Breast epithelium (tissue), 4 donors: ENCODE measurements around the gene LRIG2. TPM values are rescaled to one million over a fixed set of nuclear protein-coding genes. Genes with fewer than 3 reads are reported as not detected.
"Not testable (repeated sequence)": the region's sequence is repeated elsewhere in the genome, so short reads cannot be mapped to it uniquely, and the experiment has no call there.

ENCODE experiments used
- DNase-seq, 2 donors: peaks; one replicate each; pipeline ENCODE4 v3.0.0-alpha.2; 2019; ENCODE audit warnings: low spot score in 2 of 2
- H3K27ac ChIP-seq, 2 donors: fragments of 200-600 bp; sonication (generic) in 1 of 2; one replicate each; pipeline ENCODE4 v1.5.1; 2016 to 2019; ENCODE audit warnings: mild to moderate bottlenecking in 1 of 2
- H3K27me3 ChIP-seq, 2 donors: fragments of 200-600 bp; sonication (generic) in 1 of 2; one replicate each; pipeline versions ENCODE4 v1.5.1 to v1.6.0; 2017 to 2019; ENCODE audit warnings: control low read depth in 1 of 2, mild to moderate bottlenecking in 1 of 2
- H3K36me3 ChIP-seq: fragments of 200-600 bp; one replicate; pipeline ENCODE4 v1.5.1; 2019
- H3K4me1 ChIP-seq, 2 donors: fragments of 200-600 bp; sonication (generic); one replicate each; pipeline ENCODE4 v1.5.1; 2016 to 2019; ENCODE audit warnings: control low read depth in 1 of 2
- H3K4me3 ChIP-seq, 3 donors: fragments of 200-600 bp; sonication (generic); 1 replicate in 2 of 3; 2 replicates in 1 of 3; pipeline ENCODE4 v1.5.1; 2016 to 2019; ENCODE audit warnings: mild to moderate bottlenecking in 3 of 3, moderate library complexity in 2 of 3
- H3K9me3 ChIP-seq, 2 donors: fragments of 200-600 bp; sonication (generic) in 1 of 2; one replicate each; pipeline ENCODE4 v1.5.1; 2016 to 2019; ENCODE audit warnings: control low read depth in 1 of 2
- POLR2A ChIP-seq: fragments of 450-650 bp; IDR thresholded peaks from one replicate; pipeline ENCODE4 v1.6.1; 2016; ENCODE audit warnings: antibody characterized with exemption, mild to moderate bottlenecking, moderate library complexity
- POLR2AphosphoS5 ChIP-seq, 3 donors: sonication (generic); formaldehyde crosslinking; IDR thresholded peaks; one replicate each; pipeline ENCODE4 v1.6.1; 2017; ENCODE audit warnings: antibody characterized with exemption in 3 of 3
- intact Hi-C: fragments of 100-400 bp; cut with DNase I; formaldehyde crosslinking; loops from one replicate; pipeline ENCODE4 v1.15.1; 2023; ENCODE audit warnings: low total_unique reads
- total RNA-seq, 3 donors: library from RNA; depleted of rRNA; stranded (reverse); fragments of >200 nt; gene quantifications; one replicate each; pipeline ENCODE4 v1.1.0, GENCODE V29; 2016
- TF ChIP-seq, protein P1 (sequence below), 3 donors: fragments of 450-650 bp; IDR thresholded peaks; one replicate each; pipeline ENCODE4 v1.5.1; 2016 to 2017; ENCODE audit warnings: antibody characterized with exemption in 3 of 3, mild to moderate bottlenecking in 3 of 3, moderate library complexity in 3 of 3

The LRIG2 gene
- total RNA-seq, 3 donors from 2014 or later = 20.0 to 39.8 (median 24.3) TPM

DNA sequence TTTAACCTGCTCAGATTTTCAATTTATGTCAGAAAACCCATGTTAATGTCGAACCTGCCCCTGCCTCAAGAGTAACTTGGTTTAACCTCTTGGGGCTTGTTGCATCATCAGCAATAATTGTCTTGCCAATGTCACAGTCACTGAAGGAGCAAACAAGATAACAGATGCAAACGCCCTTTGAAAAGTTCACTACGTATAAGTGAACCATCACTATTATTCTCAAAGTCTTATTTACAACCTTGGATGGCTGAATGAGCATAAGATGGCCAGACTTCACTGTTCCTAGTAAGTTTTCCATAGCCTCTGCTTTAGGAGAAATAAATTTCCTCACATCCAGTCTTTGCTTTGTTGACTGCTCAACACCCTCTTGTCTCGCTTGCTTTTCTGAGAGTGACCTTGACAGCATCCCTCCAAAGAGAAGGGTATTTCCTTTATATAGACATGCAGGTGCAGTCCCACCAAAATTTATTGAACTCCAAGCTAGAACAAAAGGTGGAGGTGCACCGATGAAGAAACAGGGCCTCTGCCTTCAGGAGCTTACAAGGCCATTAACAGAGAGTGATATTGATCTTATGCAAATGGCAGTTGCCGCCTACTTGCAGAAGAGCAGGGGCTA lies 749 bp upstream of the LRIG2 start:
- peak overlapping the region; percentile 85 to 93 (median 89) for H3K4me3 ChIP-seq
- peak overlapping the region; percentile 91 for H3K27ac ChIP-seq
- H3K36me3 ChIP-seq = no peaks in the 10 kb centered on the region
- intact Hi-C loops = no loop called here
- H3K27me3 ChIP-seq = no peaks in the 10 kb centered on the region
- DNase-seq = no peak
- H3K4me1 ChIP-seq = peaks cover 0 to 6% of the 10 kb centered on the region in 2 donors
- TF ChIP-seq POLR2AphosphoS5 (IDR thresholded peaks at IDR 0.05) = no peak
- no peak for TF ChIP-seq POLR2A
- TF ChIP-seq, protein P1, sequence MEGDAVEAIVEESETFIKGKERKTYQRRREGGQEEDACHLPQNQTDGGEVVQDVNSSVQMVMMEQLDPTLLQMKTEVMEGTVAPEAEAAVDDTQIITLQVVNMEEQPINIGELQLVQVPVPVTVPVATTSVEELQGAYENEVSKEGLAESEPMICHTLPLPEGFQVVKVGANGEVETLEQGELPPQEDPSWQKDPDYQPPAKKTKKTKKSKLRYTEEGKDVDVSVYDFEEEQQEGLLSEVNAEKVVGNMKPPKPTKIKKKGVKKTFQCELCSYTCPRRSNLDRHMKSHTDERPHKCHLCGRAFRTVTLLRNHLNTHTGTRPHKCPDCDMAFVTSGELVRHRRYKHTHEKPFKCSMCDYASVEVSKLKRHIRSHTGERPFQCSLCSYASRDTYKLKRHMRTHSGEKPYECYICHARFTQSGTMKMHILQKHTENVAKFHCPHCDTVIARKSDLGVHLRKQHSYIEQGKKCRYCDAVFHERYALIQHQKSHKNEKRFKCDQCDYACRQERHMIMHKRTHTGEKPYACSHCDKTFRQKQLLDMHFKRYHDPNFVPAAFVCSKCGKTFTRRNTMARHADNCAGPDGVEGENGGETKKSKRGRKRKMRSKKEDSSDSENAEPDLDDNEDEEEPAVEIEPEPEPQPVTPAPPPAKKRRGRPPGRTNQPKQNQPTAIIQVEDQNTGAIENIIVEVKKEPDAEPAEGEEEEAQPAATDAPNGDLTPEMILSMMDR (IDR thresholded peaks at IDR 0.05) = no peak
- no peaks in the 10 kb centered on the region for H3K9me3 ChIP-seq

DNA sequence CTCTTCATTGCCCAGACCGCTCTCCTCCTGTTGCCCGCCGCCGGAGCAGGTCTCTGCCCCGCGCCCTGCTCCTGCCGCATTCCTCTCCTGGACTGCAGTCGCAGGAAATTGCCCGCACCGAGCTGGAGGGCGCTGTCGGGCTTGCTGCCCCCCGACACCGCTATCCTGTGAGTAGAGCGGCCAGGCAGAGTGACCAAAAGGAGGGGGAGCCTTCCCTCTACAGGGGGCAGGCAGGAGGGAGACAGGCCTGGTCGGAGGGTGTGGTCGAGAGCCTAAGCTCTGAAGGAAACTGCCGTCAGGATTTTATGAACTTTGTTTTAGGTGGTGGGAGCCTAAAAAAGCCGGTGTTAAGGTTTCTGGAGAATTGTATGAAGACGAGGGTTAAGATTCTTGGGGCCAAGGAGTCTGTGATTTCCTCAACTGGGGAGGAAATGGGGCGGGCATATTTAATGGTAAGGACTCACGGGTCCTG lies 517 bp downstream of the LRIG2 start:
- H3K4me3 ChIP-seq = peak overlapping the region; percentile 85 to 93 (median 89)
- H3K4me1 ChIP-seq = peaks cover 0 to 6% of the 10 kb centered on the region in 2 donors
- H3K9me3 ChIP-seq = no peaks in the 10 kb centered on the region
- peak overlapping the region; percentile 91 for H3K27ac ChIP-seq
- peak in 1 of 2 donors; percentile 44 for DNase-seq
- intact Hi-C loops = no loop called here
- TF ChIP-seq, protein P1 (IDR thresholded peaks at IDR 0.05) = peak in 1 of 3 donors; percentile 27
- no peak for TF ChIP-seq POLR2A
- no peaks in the 10 kb centered on the region for H3K36me3 ChIP-seq
- no peaks in the 10 kb centered on the region for H3K27me3 ChIP-seq

DNA sequence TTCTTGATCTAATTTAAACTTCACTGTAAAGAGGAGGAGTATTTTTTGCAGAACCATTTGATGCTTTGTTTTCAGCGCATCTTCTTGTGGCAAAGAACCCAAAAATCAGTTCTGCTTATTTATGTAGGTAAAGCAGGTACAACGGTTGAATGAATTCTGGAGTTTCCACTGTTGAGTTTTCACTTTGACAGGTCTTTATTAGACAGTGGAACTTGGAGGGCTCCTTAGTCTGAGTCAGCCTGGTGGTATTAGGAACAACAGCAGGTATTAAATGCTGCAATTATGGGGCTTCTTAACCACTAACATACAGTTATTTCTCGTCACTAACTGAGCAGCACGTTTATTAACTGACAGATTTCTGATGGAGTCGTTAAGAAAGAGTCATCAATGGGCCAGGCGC lies 1.2 kb downstream of the LRIG2 start:
- Histone ChIP-seq H3K27ac (no peak overlapping the region), H3K9me3 (no peaks in the 10 kb centered on the region), H3K4me1 (peaks cover 0 to 6% of the 10 kb centered on the region in 2 donors), H3K36me3 (no peaks in the 10 kb centered on the region), H3K4me3 (peak overlapping the region; percentile 85 to 93 (median 89)), H3K27me3 (no peaks in the 10 kb centered on the region)
- DNase-seq = no peak
- TF ChIP-seq, protein P1 (IDR thresholded peaks at IDR 0.05) = no peak
- no peak for TF ChIP-seq POLR2AphosphoS5 (IDR thresholded peaks at IDR 0.05)
- TF ChIP-seq POLR2A = no peak
- intact Hi-C loops = no loop called here

DNA sequence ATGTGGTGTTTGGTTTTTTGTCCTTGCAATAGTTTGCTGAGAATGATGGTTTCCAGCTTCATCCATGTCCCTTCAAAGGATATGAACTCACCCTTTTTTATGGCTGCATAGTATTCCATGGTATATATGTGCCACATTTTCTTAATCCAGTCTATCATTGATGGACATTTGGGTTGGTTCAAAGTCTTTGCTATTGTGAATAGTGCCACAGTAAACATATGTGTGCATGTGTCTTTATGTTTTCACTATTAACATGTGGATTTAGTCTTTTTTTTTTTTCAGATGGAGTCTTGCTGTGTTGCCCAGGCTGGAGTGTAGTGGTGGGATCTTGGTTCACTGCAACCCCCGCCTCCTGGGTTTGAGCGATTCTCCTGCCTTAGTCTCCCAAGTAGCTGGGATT lies 5.0 kb downstream of the LRIG2 start:
- H3K4me1 ChIP-seq, DNase-seq, H3K4me3 ChIP-seq, H3K9me3 ChIP-seq, H3K27ac ChIP-seq, H3K27me3 ChIP-seq, H3K36me3 ChIP-seq, intact Hi-C loops: not testable (repeated sequence)

DNA sequence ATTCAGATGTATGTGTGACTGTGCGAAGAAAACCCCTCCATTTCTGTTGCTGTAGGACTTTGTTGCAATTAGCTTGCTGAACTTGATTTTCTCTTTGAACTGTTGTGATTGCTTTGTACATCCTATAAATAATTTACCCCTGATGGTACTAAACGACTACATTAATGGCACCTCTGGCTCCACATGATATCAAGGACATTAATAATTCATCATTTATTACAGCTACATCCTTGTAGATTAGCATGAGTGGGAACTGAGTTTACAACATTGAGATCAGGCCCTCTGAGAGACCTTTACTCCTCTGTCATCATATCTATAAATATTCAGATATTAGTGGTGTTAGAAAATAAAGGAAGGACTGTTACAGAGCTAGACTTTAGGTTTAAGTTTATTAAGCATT lies 13.5 kb downstream of the LRIG2 start:
- H3K9me3 ChIP-seq = no peaks in the 10 kb centered on the region
- H3K27me3 ChIP-seq = no peaks in the 10 kb centered on the region
- no peak overlapping the region for H3K27ac ChIP-seq
- H3K36me3 ChIP-seq = no peaks in the 10 kb centered on the region
- no peak for DNase-seq
- TF ChIP-seq POLR2A = no peak
- TF ChIP-seq, protein P1 (IDR thresholded peaks at IDR 0.05) = no peak
- no peak for TF ChIP-seq POLR2AphosphoS5 (IDR thresholded peaks at IDR 0.05)
- H3K4me1 ChIP-seq = no peaks in the 10 kb centered on the region
- no peak overlapping the region for H3K4me3 ChIP-seq
- intact Hi-C loops = no loop called here

DNA sequence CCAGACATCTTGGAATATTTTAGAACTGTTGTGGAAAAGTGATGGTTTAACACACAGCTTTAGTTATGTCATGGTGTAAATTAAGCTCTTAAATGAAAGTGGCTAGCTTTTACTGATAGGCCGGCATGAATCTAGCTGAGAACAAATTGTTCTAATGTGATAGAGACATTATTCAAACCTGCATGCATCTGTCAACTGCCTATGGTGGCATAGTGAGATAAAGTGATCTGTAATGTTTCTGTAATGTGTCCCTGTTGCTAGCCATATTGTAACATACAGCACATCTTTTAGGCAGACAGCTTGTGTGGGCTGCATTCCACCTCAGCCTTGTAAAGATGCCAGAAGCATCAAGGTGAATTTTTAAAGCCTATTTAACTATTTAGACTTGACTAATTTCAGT lies 16.0 kb downstream of the LRIG2 start:
- intact Hi-C loops = no loop called here
- Histone ChIP-seq H3K4me1 (no peaks in the 10 kb centered on the region), H3K4me3 (no peak overlapping the region), H3K36me3 (no peaks in the 10 kb centered on the region), H3K27ac (no peak overlapping the region), H3K9me3 (no peaks in the 10 kb centered on the region), H3K27me3 (no peaks in the 10 kb centered on the region)
- TF ChIP-seq, protein P1 (IDR thresholded peaks at IDR 0.05) = no peak
- TF ChIP-seq POLR2A = no peak
- TF ChIP-seq POLR2AphosphoS5 (IDR thresholded peaks at IDR 0.05) = no peak
- DNase-seq = no peak
